Activated CD4-positive, alpha-beta memory T cell treated with anti-CD3 and anti-CD28 coated beads, Interleukin-2, amount 10 ng/mL, durations not matched to agents 7 days and 5 days (primary cell): ENCODE measurements around the gene ADGRD1. TPM values are rescaled to one million over a fixed set of nuclear protein-coding genes. Genes with fewer than 3 reads are reported as not detected.
A peak's percentile ranks its signal among the peaks of the same experiment; 100 is the strongest.
"Not testable (repeated sequence)": the region's sequence is repeated elsewhere in the genome, so short reads cannot be mapped to it uniquely, and the experiment has no call there.

ENCODE experiments used
- CTCF ChIA-PET: fragments of 350-600 bp; sonication (Branson Sonifier 250); formaldehyde crosslinking; loops from one replicate; lab custom pipeline; 2021; ENCODE audit warnings: antibody characterized with exemption, inconsistent platforms; lab: Charles Lee
- POLR2A ChIA-PET: fragments of 350-600 bp; sonication (Branson Sonifier 250); formaldehyde crosslinking; loops from one replicate; lab custom pipeline; 2021; ENCODE audit warnings: antibody characterized with exemption; lab: Charles Lee
- DNase-seq: peaks from one replicate; pipeline ENCODE4 v3.0.0-alpha.2; 2020
- H3K27ac Mint-ChIP-seq: one replicate; pipeline ENCODE4 v1.8.0; 2021; ENCODE audit warnings: mild to moderate bottlenecking, mixed read lengths
- H3K27me3 Mint-ChIP-seq: one replicate; pipeline ENCODE4 v1.8.0; 2021; ENCODE audit warnings: mixed read lengths
- H3K36me3 Mint-ChIP-seq: one replicate; pipeline ENCODE4 v1.8.0; 2021; ENCODE audit warnings: low read depth, mixed read lengths
- H3K4me1 Mint-ChIP-seq: one replicate; pipeline ENCODE4 v1.8.0; 2021; ENCODE audit warnings: mixed read lengths
- H3K4me3 Mint-ChIP-seq: one replicate; pipeline ENCODE4 v1.8.0; 2021; ENCODE audit warnings: mild to moderate bottlenecking, mixed read lengths
- H3K9me3 Mint-ChIP-seq: one replicate; pipeline ENCODE4 v1.8.0; 2021; ENCODE audit warnings: mixed read lengths
- total RNA-seq, 2 experiments: library from RNA; stranded (reverse); gene quantifications; one replicate each; pipeline ENCODE4 v1.2.3, GENCODE V29; 2021

ADGRD1 gene
- total RNA-seq, 2 experiments from 2014 or later: 0.23 TPM; not detected in 1

GRCh38 chr12:131115766-131116467 is 162.2 kb downstream of the ADGRD1 start:
- no peak for DNase-seq
- Mint-ChIP-seq H3K4me3 (no peak overlapping the region), H3K27me3 (no peaks in the 10 kb centered on the region), H3K36me3 (no peaks in the 10 kb centered on the region), H3K27ac (no peak overlapping the region), H3K9me3 (no peaks in the 10 kb centered on the region), H3K4me1 (no peaks in the 10 kb centered on the region)
- CTCF ChIA-PET: interaction anchor here (5.3 kb wide), 1 partner anchor 11 kb away, joined by 35 read pairs; no protein-coding TSS in a partner anchor
- POLR2A ChIA-PET: no interaction called here

DNA sequence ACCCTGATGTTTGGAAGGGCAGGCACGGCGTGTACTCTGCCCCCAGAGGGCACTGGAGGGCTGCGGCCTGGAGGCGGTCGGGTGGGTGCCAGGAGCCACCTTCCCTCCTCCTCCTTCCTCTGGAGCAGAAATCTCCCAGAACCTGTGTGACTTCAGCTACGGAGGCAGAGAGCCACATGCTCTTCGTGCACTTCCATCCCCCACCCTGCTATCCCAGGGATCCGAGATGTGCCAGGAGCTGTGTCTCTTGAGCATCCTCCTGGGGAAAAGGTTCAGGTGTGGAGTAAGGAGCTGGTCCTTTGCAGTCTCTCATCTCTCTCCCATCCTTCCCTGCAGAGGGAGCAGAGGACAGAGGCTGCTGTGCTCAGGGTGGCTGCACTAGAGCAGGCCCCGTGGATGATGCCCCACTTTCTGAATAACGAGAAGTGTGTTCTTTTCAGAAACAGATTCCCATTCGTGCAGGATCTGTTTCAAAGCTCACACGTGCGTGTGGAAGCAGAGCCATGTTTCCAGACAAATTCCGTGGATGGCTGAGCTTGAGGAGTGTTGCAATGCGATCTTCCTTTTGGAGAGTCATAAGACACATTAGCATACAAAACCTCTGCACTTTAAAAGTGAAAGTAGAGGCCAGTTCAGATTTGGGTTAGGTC is 162.9 kb downstream of the ADGRD1 start:
- no peak for DNase-seq
- no peaks in the 10 kb centered on the region for H3K27me3 Mint-ChIP-seq
- H3K4me1 Mint-ChIP-seq: no peaks in the 10 kb centered on the region
- ChIA-PET POLR2A (no interaction called here), CTCF (interaction anchor here (5.3 kb wide), 1 partner anchor 12 kb away, joined by 35 read pairs; no protein-coding TSS in a partner anchor)
- no peaks in the 10 kb centered on the region for H3K36me3 Mint-ChIP-seq
- H3K4me3 Mint-ChIP-seq: no peak overlapping the region
- no peak overlapping the region for H3K27ac Mint-ChIP-seq
- no peaks in the 10 kb centered on the region for H3K9me3 Mint-ChIP-seq

DNA sequence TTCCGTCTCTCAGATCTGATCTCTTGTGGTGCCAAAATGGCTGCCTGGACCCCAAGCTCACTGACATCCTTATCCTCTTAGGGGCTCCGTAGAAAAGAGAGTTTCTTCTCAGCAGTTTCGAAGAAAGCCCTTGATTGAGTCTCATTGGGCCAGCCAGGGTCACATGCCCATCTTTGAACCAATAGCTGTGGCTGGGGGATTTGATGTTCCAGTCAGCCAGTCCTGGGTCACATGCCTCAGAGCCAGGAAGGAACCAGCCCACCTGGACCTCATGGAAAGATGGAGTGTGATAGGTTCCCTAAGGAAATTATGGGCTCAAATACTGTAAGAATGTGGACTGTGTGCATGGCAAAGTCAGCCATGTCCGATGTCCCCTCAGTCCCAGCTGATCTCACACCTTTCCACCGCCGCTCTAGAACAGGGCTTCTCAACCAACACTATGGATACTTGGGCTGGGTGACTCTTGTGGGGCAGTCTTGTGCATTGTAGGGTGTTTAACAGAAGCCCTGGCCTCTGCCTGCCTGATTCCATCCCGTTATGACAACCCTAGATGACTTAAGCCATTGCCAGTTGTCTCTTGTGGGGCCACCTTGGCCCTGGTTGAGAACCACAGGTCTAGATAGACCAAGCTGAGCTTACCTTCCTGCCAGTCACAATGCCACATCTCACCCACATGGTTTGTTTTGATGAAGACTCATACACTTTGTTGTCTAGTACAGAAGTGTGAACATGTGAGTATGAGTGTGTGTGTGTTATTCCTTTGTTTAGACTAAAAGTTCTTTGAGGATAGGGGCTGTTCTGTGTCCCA is 163.9 kb downstream of the ADGRD1 start:
- no peaks in the 10 kb centered on the region for H3K36me3 Mint-ChIP-seq
- CTCF ChIA-PET: interaction anchor here (5.3 kb wide), 1 partner anchor 13 kb away, joined by 35 read pairs; no protein-coding TSS in a partner anchor
- POLR2A ChIA-PET: no interaction called here
- no peak overlapping the region for H3K4me3 Mint-ChIP-seq
- no peaks in the 10 kb centered on the region for H3K9me3 Mint-ChIP-seq
- DNase-seq: no peak
- no peaks in the 10 kb centered on the region for H3K4me1 Mint-ChIP-seq
- no peaks in the 10 kb centered on the region for H3K27me3 Mint-ChIP-seq
- no peak overlapping the region for H3K27ac Mint-ChIP-seq

GRCh38 chr12:131118371-131118770 is 164.7 kb downstream of the ADGRD1 start:
- H3K4me1 Mint-ChIP-seq: no peaks in the 10 kb centered on the region
- CTCF ChIA-PET: interaction anchor here (1.2 kb wide), 1 partner anchor 370 kb away, joined by 4 read pairs; no protein-coding TSS in a partner anchor
- no peak overlapping the region for H3K27ac Mint-ChIP-seq
- H3K4me3 Mint-ChIP-seq: no peak overlapping the region
- DNase-seq: no peak
- H3K36me3 Mint-ChIP-seq: no peaks in the 10 kb centered on the region
- no peaks in the 10 kb centered on the region for H3K27me3 Mint-ChIP-seq
- POLR2A ChIA-PET: interaction anchor here (1.4 kb wide), 1 partner anchor 593 kb away, joined by 3 read pairs; the partner anchor contains the start of gene SFSWAP
- no peaks in the 10 kb centered on the region for H3K9me3 Mint-ChIP-seq

DNA sequence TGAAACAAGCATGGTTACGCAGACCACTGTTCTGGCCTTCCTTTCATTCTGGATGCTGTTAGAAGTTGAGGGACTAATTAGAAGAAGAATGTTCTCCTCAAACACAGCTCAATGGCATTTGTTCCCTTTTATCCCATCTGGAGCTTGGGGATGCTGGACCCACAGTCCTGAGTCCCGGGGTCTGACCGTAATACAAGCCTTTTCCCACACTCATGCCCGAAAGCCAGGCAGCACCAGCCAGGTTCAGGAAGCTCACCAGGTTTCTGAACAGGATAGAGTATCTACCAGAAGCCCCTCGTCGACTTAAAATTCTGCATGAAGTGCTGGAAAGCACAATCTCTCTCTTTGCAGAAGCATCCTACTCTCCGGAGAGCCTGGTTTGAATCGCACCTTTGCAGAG is 165.6 kb downstream of the ADGRD1 start:
- not testable (repeated sequence) for H3K27me3 Mint-ChIP-seq, H3K4me3 Mint-ChIP-seq, H3K27ac Mint-ChIP-seq, H3K36me3 Mint-ChIP-seq, H3K9me3 Mint-ChIP-seq, DNase-seq, H3K4me1 Mint-ChIP-seq
- ChIA-PET CTCF (interaction anchor here (1.2 kb wide), 1 partner anchor 371 kb away, joined by 4 read pairs; no protein-coding TSS in a partner anchor), POLR2A (interaction anchor here (1.4 kb wide), 1 partner anchor 592 kb away, joined by 3 read pairs; the partner anchor contains the start of gene SFSWAP)

- no peak for DNase-seq
- Mint-ChIP-seq H3K27ac (no peak overlapping the region), H3K4me1 (no peaks in the 10 kb centered on the region), H3K4me3 (no peak overlapping the region), H3K9me3 (no peaks in the 10 kb centered on the region), H3K27me3 (no peaks in the 10 kb centered on the region), H3K36me3 (no peaks in the 10 kb centered on the region)
- POLR2A ChIA-PET: interaction anchor here (1.4 kb wide), 1 partner anchor 591 kb away, joined by 3 read pairs; the partner anchor contains the start of gene SFSWAP
- CTCF ChIA-PET: no interaction called here
Observed at GRCh38 chr12:131119936-131120335, 166.2 kb downstream of the ADGRD1 start.

DNA sequence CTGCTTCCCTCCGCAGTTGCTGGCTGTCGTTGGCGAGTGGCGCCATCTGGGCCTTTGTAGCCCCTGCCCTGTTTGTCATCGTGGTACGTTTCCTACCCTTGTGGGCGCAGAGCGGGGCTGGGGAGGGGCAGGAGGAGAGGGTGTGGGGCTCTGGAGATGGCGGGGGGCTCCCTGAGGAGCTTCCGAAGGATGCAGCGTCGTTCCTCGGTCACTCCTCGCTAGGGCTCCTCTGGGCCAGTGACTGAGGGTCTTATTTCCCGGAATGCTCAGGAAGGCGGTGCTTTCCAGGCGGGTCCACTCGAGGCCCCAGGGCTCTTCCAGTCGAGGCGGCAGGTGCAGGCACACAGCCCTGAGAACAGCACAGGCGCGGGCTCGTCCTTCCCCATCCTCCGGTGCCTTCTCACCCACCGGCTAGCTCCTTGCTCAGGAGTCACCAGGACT is 167.1 kb downstream of the ADGRD1 start:
- no peak for DNase-seq
- CTCF ChIA-PET: interaction anchor here (1.0 kb wide), 1 partner anchor 16 kb away, joined by 4 read pairs; no protein-coding TSS in a partner anchor

GRCh38 chr12:131121705-131122405 is 168.1 kb downstream of the ADGRD1 start:
- peaks cover 1% of the 10 kb centered on the region for H3K9me3 Mint-ChIP-seq
- no peak for DNase-seq
- ChIA-PET CTCF (interaction anchor here (1.0 kb wide), 1 partner anchor 17 kb away, joined by 4 read pairs; no protein-coding TSS in a partner anchor), POLR2A (no interaction called here)
- H3K27ac Mint-ChIP-seq: no peak overlapping the region
- H3K27me3 Mint-ChIP-seq: no peaks in the 10 kb centered on the region
- no peaks in the 10 kb centered on the region for H3K36me3 Mint-ChIP-seq
- no peaks in the 10 kb centered on the region for H3K4me1 Mint-ChIP-seq
- H3K4me3 Mint-ChIP-seq: no peak overlapping the region

More for the DNA sequence above, 167.1 kb downstream of the ADGRD1 start:
- POLR2A ChIA-PET: no interaction called here
- Mint-ChIP-seq H3K36me3 (no peaks in the 10 kb centered on the region), H3K4me3 (no peak overlapping the region), H3K27me3 (no peaks in the 10 kb centered on the region), H3K4me1 (no peaks in the 10 kb centered on the region), H3K27ac (no peak overlapping the region), H3K9me3 (no peaks in the 10 kb centered on the region)

GRCh38 chr12:131122631-131123030 is 168.9 kb downstream of the ADGRD1 start:
- no peaks in the 10 kb centered on the region for H3K4me1 Mint-ChIP-seq
- no peak overlapping the region for H3K4me3 Mint-ChIP-seq
- H3K27ac Mint-ChIP-seq: no peak overlapping the region
- POLR2A ChIA-PET: no interaction called here
- DNase-seq: no peak
- H3K9me3 Mint-ChIP-seq: peaks cover 4% of the 10 kb centered on the region
- H3K36me3 Mint-ChIP-seq: peaks cover 3% of the 10 kb centered on the region
- CTCF ChIA-PET: no interaction called here
- H3K27me3 Mint-ChIP-seq: no peaks in the 10 kb centered on the region

DNA sequence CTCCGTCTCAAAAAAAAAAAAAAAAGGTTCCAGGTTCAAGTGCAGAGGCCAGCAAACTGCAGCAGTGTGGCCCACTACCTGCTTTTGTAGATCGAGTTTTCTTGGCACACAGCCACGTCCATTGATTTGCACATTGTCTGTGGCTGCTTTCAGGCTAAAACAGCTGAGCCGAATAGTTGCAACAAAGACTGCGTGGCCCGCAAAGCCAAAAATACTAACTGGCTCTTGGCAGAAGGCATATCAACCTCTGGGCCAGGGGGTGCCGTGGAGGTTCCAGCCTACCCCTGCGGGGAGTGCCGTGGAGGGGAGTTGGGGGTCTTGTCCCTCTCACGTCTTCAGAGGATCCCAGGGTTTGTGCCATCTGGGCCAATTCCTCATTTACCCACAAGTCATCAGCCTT is 170.1 kb downstream of the ADGRD1 start:
- Mint-ChIP-seq H3K4me3 (no peak overlapping the region), H3K27ac (no peak overlapping the region), H3K4me1 (no peaks in the 10 kb centered on the region), H3K27me3 (no peaks in the 10 kb centered on the region), H3K36me3 (peaks cover 3% of the 10 kb centered on the region), H3K9me3 (peaks cover 4% of the 10 kb centered on the region)
- POLR2A ChIA-PET: no interaction called here
- peak; percentile 3 for DNase-seq
- CTCF ChIA-PET: no interaction called here

DNA sequence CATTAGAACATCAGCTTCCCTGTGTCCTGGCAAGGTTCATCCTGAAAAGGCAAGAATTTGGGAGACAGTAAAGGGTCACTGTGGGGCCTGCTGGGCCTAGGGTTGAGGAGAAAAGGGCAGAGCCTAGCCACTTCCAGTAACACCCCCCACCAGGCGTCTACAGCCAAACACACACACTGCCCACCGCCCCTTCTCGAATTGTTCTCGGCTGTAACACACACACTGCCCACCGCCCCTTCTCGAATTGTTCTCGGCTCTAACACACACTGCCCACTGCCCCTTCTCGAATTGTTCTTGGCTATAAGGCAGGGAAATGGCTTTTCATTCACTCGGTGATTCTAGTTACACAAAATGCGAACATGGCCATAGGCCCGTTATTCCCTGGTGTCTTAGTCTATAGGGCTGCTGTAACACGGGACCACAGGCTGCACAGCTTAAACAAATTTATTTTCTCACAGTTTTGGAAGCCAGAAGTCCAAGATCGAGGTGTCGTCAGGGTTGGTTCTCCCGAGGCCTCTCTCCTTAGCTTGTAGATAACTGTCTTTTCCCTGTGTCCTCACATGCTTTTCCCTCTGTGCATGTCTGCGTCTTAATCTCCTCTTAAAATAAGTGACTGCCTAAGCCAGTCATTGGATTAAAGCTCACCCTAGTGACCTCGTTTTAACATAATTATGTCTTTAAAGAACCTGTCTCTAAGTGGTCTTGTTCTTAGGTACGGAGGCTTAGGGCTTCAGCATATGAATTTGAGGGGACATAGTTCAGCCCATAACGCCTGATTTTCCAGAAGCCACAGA is 171.0 kb downstream of the ADGRD1 start:
- Mint-ChIP-seq H3K9me3 (peaks cover 6% of the 10 kb centered on the region), H3K4me1 (no peaks in the 10 kb centered on the region), H3K36me3 (peaks cover 3% of the 10 kb centered on the region), H3K27ac (no peak overlapping the region), H3K27me3 (no peaks in the 10 kb centered on the region), H3K4me3 (no peak overlapping the region)
- CTCF ChIA-PET: no interaction called here
- DNase-seq: peak; percentile 4
- POLR2A ChIA-PET: no interaction called here
